ENCODE measurements around the gene STIM1.

GRCh38 chr11:3843326-3843725, 12.1 kb upstream of the STIM1 start:
- TF ChIP-seq CTCF (IDR thresholded peaks at IDR 0.05), result no peak
- TF ChIP-seq POLR2A (IDR thresholded peaks at IDR 0.05), result no peak
- no peak for TF ChIP-seq EP300 (IDR thresholded peaks at IDR 0.05)
- no peak for TF ChIP-seq POLR2AphosphoS5 (IDR thresholded peaks at IDR 0.05)

Measured in gastroesophageal sphincter (tissue), 3 donors.